ENCODE data around the gene TGFA.

The TGFA gene

GRCh38 chr2:70479816-70480215, 73.8 kb downstream of the TGFA start:
- DNase-seq (ENCODE audit: low spot score), result no peak
- Histone ChIP-seq H2AFZ (ENCODE audit: low read length) (no peak overlapping the region), H3K18ac (ENCODE audit: low read length) (no peak overlapping the region), H2BK12ac (ENCODE audit: low read length) (no peak overlapping the region), H3K4me2 (ENCODE audit: insufficient read depth, low read length, poor library complexity, severe bottlenecking) (no peak overlapping the region), H3K27me3 (ENCODE audit: control insufficient read depth in 3 of 3, insufficient read depth in 3 of 3, low read depth in 1 of 3, low read length in 3 of 3) (peaks cover 0 to 2% (median 0%) of the 10 kb centered on the region in 3 experiments), H2BK120ac (ENCODE audit: low read depth, low read length) (no peak overlapping the region), H3K4me3 (ENCODE audit: low read length in 2 of 2) (no peak overlapping the region), H3K9me3 (replicated peaks in 1 of 2; ENCODE audit: control insufficient read depth in 2 of 2, insufficient read depth in 1 of 2, low read depth in 1 of 2, low read length in 2 of 2) (peaks cover 0 to 3% of the 10 kb centered on the region in 2 donors), H3K9ac (ENCODE audit: low read depth, low read length, poor library complexity) (no peak overlapping the region), H3K36me3 (replicated peaks in 1 of 2; ENCODE audit: control insufficient read depth in 2 of 2, insufficient read depth in 2 of 2, low read length in 2 of 2) (no peaks in the 10 kb centered on the region), H2AK5ac (ENCODE audit: low read depth, low read length) (no peak overlapping the region), H3K14ac (ENCODE audit: low read length) (no peak overlapping the region), H4K91ac (ENCODE audit: low read depth, low read length, poor library complexity) (no peak overlapping the region), H2BK5ac (ENCODE audit: low read length) (no peak overlapping the region), H3K4ac (ENCODE audit: low read length) (no peak overlapping the region), H3K27ac (replicated peaks; ENCODE audit: low read length) (no peak overlapping the region), H4K8ac (ENCODE audit: low read depth, low read length) (no peak overlapping the region), H3K4me1 (ENCODE audit: control insufficient read depth in 2 of 2, insufficient read depth in 1 of 2, low read depth in 1 of 2, low read length in 2 of 2) (peaks cover 0 to 2% of the 10 kb centered on the region in 2 donors), H3K23ac (ENCODE audit: low read depth, low read length, poor library complexity) (no peak overlapping the region), H2BK15ac (ENCODE audit: low read length) (no peak overlapping the region), H3K79me1 (ENCODE audit: low read depth, low read length) (no peaks in the 10 kb centered on the region)
- WGBS, 2 donors (ENCODE audit: extremely low coverage in 2 of 2, insufficient read length in 2 of 2, insufficient replicate concordance in 1 of 2), result no CpG with 5 or more reads among the region's 3 CpGs

- Histone ChIP-seq H2BK5ac (ENCODE audit: low read length) (no peak overlapping the region), H3K4me1 (ENCODE audit: control insufficient read depth in 2 of 2, insufficient read depth in 1 of 2, low read depth in 1 of 2, low read length in 2 of 2) (peaks cover 0 to 4% of the 10 kb centered on the region in 2 donors), H2AK5ac (ENCODE audit: low read depth, low read length) (no peak overlapping the region), H3K9me3 (replicated peaks in 1 of 2; ENCODE audit: control insufficient read depth in 2 of 2, insufficient read depth in 1 of 2, low read depth in 1 of 2, low read length in 2 of 2) (peaks cover 0 to 3% of the 10 kb centered on the region in 2 donors), H3K79me1 (ENCODE audit: low read depth, low read length) (no peaks in the 10 kb centered on the region), H2BK12ac (ENCODE audit: low read length) (no peak overlapping the region), H2BK15ac (ENCODE audit: low read length) (no peak overlapping the region), H3K27me3 (ENCODE audit: control insufficient read depth in 3 of 3, insufficient read depth in 3 of 3, low read depth in 1 of 3, low read length in 3 of 3) (peaks cover 0 to 21% (median 0%) of the 10 kb centered on the region in 3 experiments), H2BK120ac (ENCODE audit: low read depth, low read length) (no peak overlapping the region), H4K8ac (ENCODE audit: low read depth, low read length) (no peak overlapping the region), H3K14ac (ENCODE audit: low read length) (no peak overlapping the region), H3K36me3 (replicated peaks in 1 of 2; ENCODE audit: control insufficient read depth in 2 of 2, insufficient read depth in 2 of 2, low read length in 2 of 2) (no peaks in the 10 kb centered on the region), H3K4me3 (ENCODE audit: low read length in 2 of 2) (no peak overlapping the region), H3K9ac (ENCODE audit: low read depth, low read length, poor library complexity) (no peak overlapping the region), H3K4ac (ENCODE audit: low read length) (no peak overlapping the region), H4K91ac (ENCODE audit: low read depth, low read length, poor library complexity) (no peak overlapping the region), H3K27ac (replicated peaks; ENCODE audit: low read length) (no peak overlapping the region), H3K4me2 (ENCODE audit: insufficient read depth, low read length, poor library complexity, severe bottlenecking) (no peak overlapping the region), H2AFZ (ENCODE audit: low read length) (peak overlapping the region; percentile 14), H3K23ac (ENCODE audit: low read depth, low read length, poor library complexity) (no peak overlapping the region), H3K18ac (ENCODE audit: low read length) (peak overlapping the region; percentile 67)
- no CpG with 5 or more reads among the region's 1 CpG for WGBS, 2 donors (ENCODE audit: extremely low coverage in 2 of 2, insufficient read length in 2 of 2, insufficient replicate concordance in 1 of 2)
- DNase-seq (ENCODE audit: low spot score), result no peak
These were observed 76.2 kb downstream of the TGFA start for GRCh38 chr2:70477441-70477844.

- H3K27ac ChIP-seq (replicated peaks; ENCODE audit: low read length), result no peak overlapping the region
- no CpG with 5 or more reads among the region's 5 CpGs for WGBS, 2 donors (ENCODE audit: extremely low coverage in 2 of 2, insufficient read length in 2 of 2, insufficient replicate concordance in 1 of 2)
These were observed 78.4 kb downstream of the TGFA start for GRCh38 chr2:70475266-70475665.

GRCh38 chr2:70474256-70474848, 79.3 kb downstream of the TGFA start:
- H3K4me1 ChIP-seq (ENCODE audit: control insufficient read depth in 2 of 2, insufficient read depth in 1 of 2, low read depth in 1 of 2, low read length in 2 of 2), result peaks cover 0 to 7% of the 10 kb centered on the region in 2 donors
- no peak overlapping the region for H2BK12ac ChIP-seq (ENCODE audit: low read length)
- no peak overlapping the region for H3K9ac ChIP-seq (ENCODE audit: low read depth, low read length, poor library complexity)
- H4K8ac ChIP-seq (ENCODE audit: low read depth, low read length), result no peak overlapping the region
- H3K4me3 ChIP-seq (ENCODE audit: low read length in 2 of 2), result no peak overlapping the region
- H3K27me3 ChIP-seq (ENCODE audit: control insufficient read depth in 3 of 3, insufficient read depth in 3 of 3, low read depth in 1 of 3, low read length in 3 of 3), result peaks cover 0 to 37% (median 0%) of the 10 kb centered on the region in 3 experiments
- H2AK5ac ChIP-seq (ENCODE audit: low read depth, low read length), result no peak overlapping the region
- no peak overlapping the region for H2AFZ ChIP-seq (ENCODE audit: low read length)
- no peaks in the 10 kb centered on the region for H3K79me1 ChIP-seq (ENCODE audit: low read depth, low read length)
- H3K27ac ChIP-seq (replicated peaks; ENCODE audit: low read length), result no peak overlapping the region
- H4K91ac ChIP-seq (ENCODE audit: low read depth, low read length, poor library complexity), result no peak overlapping the region
- no peak overlapping the region for H3K23ac ChIP-seq (ENCODE audit: low read depth, low read length, poor library complexity)
- H3K14ac ChIP-seq (ENCODE audit: low read length), result no peak overlapping the region
- H2BK120ac ChIP-seq (ENCODE audit: low read depth, low read length), result no peak overlapping the region
- H2BK15ac ChIP-seq (ENCODE audit: low read length), result no peak overlapping the region
- no peak for DNase-seq (ENCODE audit: low spot score)
- no peak overlapping the region for H3K4ac ChIP-seq (ENCODE audit: low read length)
- H3K36me3 ChIP-seq (replicated peaks in 1 of 2; ENCODE audit: control insufficient read depth in 2 of 2, insufficient read depth in 2 of 2, low read length in 2 of 2), result no peaks in the 10 kb centered on the region
- no CpG with 5 or more reads among the region's 1 CpG for WGBS, 2 donors (ENCODE audit: extremely low coverage in 2 of 2, insufficient read length in 2 of 2, insufficient replicate concordance in 1 of 2)
- no peak overlapping the region for H2BK5ac ChIP-seq (ENCODE audit: low read length)
- no peaks in the 10 kb centered on the region for H3K9me3 ChIP-seq (replicated peaks in 1 of 2; ENCODE audit: control insufficient read depth in 2 of 2, insufficient read depth in 1 of 2, low read depth in 1 of 2, low read length in 2 of 2)
- no peak overlapping the region for H3K18ac ChIP-seq (ENCODE audit: low read length)
- H3K4me2 ChIP-seq (ENCODE audit: insufficient read depth, low read length, poor library complexity, severe bottlenecking), result no peak overlapping the region

More at GRCh38 chr2:70475266-70475665, 78.4 kb downstream of the TGFA start:
- H3K14ac ChIP-seq (ENCODE audit: low read length), result no peak overlapping the region
- H4K8ac ChIP-seq (ENCODE audit: low read depth, low read length), result no peak overlapping the region
- H3K23ac ChIP-seq (ENCODE audit: low read depth, low read length, poor library complexity), result no peak overlapping the region
- H2BK12ac ChIP-seq (ENCODE audit: low read length), result no peak overlapping the region
- H2AFZ ChIP-seq (ENCODE audit: low read length), result no peak overlapping the region
- H3K27me3 ChIP-seq (ENCODE audit: control insufficient read depth in 3 of 3, insufficient read depth in 3 of 3, low read depth in 1 of 3, low read length in 3 of 3), result peaks cover 0 to 36% (median 0%) of the 10 kb centered on the region in 3 experiments
- peaks cover 0 to 7% of the 10 kb centered on the region in 2 donors for H3K4me1 ChIP-seq (ENCODE audit: control insufficient read depth in 2 of 2, insufficient read depth in 1 of 2, low read depth in 1 of 2, low read length in 2 of 2)
- no peak overlapping the region for H2BK5ac ChIP-seq (ENCODE audit: low read length)
- H2BK120ac ChIP-seq (ENCODE audit: low read depth, low read length), result no peak overlapping the region
- H2AK5ac ChIP-seq (ENCODE audit: low read depth, low read length), result no peak overlapping the region
- DNase-seq (ENCODE audit: low spot score), result no peak
- H3K4me2 ChIP-seq (ENCODE audit: insufficient read depth, low read length, poor library complexity, severe bottlenecking), result no peak overlapping the region
- no peak overlapping the region for H3K4me3 ChIP-seq (ENCODE audit: low read length in 2 of 2)
- no peak overlapping the region for H3K9ac ChIP-seq (ENCODE audit: low read depth, low read length, poor library complexity)
- no peak overlapping the region for H4K91ac ChIP-seq (ENCODE audit: low read depth, low read length, poor library complexity)
- no peak overlapping the region for H3K18ac ChIP-seq (ENCODE audit: low read length)
- H3K36me3 ChIP-seq (replicated peaks in 1 of 2; ENCODE audit: control insufficient read depth in 2 of 2, insufficient read depth in 2 of 2, low read length in 2 of 2), result no peaks in the 10 kb centered on the region
- no peak overlapping the region for H2BK15ac ChIP-seq (ENCODE audit: low read length)
- no peaks in the 10 kb centered on the region for H3K79me1 ChIP-seq (ENCODE audit: low read depth, low read length)
- no peak overlapping the region for H3K4ac ChIP-seq (ENCODE audit: low read length)
- no peaks in the 10 kb centered on the region for H3K9me3 ChIP-seq (replicated peaks in 1 of 2; ENCODE audit: control insufficient read depth in 2 of 2, insufficient read depth in 1 of 2, low read depth in 1 of 2, low read length in 2 of 2)
